GM18867 (cell line): Measurements from ENCODE around the gene LZTS2.
"Not testable (repeated sequence)": the region's sequence is repeated elsewhere in the genome, so short reads cannot be mapped to it uniquely, and the experiment has no call there.

Source experiments
- ATAC-seq: cut with Tn5 transposase; IDR thresholded peaks from one replicate; pipeline ENCODE4 v1.9.1; 2021; ENCODE audit warnings: mild to moderate bottlenecking, moderate library complexity; ENCODE audit not compliant: unreplicated experiment

LZTS2 gene

DNA sequence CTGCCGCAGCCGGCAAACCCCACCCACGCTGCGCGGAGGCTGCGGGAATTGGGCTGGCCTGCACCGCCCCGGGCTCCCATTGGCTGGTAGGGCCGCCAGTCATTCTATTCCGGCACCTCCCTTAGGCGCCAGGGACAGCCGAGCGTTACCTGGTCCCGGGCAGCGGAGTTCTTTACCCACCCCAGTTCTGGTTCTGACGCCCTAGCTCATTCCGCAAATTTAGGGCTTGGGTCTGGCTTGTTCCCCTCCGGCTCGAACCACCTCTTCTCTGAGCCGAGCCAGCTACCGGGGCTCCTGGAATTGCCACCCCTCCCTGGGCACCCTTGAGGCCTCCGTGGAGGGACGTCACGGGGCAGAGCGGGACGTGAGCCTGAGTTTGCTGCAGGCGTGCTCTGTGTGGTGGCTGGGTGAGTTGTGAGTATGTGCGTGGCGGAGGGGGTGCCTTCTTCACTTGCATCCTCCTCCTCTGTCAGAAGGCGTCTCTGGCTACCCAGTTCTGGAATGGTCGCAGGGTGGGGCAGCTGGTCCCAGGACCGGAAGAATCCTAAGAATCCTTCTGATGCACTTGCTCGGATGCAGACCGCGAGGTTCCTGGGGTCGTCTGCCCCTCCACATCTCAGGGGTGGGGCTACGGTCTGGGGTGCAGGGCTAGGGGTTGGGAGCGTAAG is 31.7 kb downstream of the LZTS2 start, which contains the start of the genes PDZD7 and SFXN3:
TSS of gene PDZD7 (minus strand) at position 2 of the 668 bp plus-strand sequence. CDS start 910 bp downstream, outside the sequence.
TSS of gene SFXN3 (plus strand) at position 107 of the 668 bp plus-strand sequence. CDS start 3,461 bp downstream, outside the sequence.
- peak; percentile 95 for ATAC-seq

DNA sequence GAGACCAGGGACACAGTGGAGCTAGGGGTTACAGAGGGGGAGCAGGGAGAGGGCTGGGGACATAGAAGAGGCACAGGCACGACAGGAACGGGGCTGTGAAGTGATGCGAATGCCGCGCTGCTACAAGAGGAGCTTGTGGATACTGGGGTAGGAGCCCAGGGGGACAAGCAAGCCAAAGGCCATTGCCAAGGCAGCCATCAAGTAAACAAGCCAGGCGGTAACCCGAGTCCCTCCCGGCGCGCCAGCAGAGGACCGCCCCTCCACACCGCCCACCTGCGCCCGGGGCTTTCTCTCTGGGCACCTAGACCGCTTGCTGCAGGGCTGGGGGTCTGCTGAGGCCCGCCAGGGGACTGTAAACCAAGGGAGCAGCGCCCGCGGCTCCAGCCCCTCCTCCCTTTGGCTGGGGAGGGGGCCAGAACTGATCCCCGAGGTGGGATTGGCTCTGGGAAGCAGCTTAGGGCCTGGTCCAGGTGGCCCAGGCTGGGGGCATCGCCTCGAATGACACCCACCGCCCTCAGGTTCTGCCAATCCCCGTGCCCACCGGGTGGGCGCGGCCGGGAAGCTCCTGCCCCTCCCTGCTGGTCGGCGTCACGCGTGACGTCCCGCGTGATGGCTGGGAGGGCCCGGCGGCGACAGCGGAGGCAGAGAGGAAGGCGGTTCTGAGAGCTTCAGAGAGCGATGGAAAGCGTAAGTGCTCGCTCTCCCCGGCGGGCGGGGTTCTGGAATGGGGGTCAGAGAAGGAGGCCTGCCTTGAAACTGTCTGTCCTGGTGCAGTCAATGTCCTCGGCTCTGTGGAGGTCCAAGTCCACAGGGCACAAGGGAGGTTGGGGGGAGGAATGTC is 32.4 kb downstream of the LZTS2 start:
- ATAC-seq = peak; percentile 38

DNA sequence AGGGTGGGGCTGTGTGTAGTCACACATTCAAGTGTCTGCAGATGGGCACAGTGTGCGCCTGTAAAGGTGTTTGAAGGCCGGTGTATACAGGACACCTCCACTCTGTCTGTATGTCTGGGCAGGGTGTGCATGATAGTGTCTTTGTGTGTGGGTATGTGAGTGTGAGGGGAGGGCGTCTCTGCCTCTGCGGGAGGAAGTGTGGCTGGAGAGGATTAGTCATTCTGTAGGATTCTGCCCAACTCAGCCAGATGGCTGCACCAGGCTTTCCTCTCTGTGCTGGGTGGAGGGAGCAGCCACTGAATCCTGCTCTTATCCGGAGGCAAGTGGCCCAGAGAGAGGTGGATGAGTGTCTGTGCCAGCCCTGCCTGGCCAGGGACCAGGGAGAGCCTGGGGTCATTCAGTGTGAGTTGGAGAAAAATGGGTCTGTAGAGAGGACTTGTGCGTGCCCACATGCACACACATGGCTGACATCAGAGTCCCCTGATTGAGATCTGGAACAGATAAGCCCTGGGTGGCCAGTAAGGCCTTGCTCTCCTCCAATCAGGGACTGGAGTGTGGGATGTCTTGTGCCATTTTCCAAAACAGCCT is 33.1 kb downstream of the LZTS2 start:
- ATAC-seq = no peak

DNA sequence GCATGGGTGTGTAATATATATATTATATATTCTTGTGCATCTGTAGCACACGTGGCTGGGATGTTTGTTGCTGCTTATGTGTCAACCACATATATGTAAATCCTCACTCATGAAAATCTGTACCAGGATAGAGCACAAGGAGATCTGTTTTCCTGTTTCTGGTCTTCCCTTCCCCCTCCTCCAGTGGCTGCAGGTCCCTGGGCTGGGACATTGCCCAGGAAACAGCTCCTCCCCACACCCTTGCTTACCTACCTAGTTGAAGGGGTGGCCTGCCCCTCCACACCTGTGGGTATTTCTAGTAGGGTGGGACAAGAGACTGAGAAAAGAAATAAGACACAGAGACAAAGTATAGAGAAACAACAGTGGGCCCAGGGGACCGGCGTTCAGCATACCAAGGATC is 33.7 kb downstream of the LZTS2 start:
- ATAC-seq = no peak

DNA sequence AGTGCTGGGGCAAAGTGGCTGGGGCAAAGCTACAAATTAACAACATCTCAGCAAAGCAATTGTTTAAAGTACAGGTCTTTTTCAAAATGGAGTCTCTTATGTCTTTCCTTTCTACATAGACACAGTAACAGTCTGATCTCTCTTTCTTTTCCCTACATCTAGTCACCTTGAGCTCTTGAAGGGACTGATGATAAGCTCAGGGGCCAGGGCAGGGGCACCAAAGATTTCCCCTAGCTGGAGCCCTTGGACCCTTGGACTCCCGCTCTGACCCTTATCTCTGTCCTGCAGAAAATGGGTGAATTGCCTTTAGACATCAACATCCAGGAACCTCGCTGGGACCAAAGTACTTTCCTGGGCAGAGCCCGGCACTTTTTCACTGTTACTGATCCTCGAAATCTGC is 34.8 kb downstream of the LZTS2 start:
- ATAC-seq = not testable (repeated sequence)

DNA sequence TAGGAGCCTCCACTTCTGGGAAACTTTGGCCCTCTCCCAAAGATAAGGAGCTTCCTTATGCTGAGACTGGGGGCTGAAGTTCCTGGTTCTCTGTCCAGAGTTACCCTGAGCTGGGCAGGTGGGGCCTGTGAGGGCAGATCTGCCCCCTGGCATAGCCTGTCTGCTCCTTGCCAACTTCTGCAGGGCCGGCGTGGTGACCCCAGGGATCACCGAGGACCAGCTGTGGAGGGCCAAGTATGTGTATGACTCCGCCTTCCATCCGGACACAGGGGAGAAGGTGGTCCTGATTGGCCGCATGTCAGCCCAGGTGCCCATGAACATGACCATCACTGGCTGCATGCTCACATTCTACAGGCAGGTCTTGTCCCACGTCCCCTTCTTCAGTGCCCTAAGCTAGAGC is 35.7 kb downstream of the LZTS2 start:
- no peak for ATAC-seq

DNA sequence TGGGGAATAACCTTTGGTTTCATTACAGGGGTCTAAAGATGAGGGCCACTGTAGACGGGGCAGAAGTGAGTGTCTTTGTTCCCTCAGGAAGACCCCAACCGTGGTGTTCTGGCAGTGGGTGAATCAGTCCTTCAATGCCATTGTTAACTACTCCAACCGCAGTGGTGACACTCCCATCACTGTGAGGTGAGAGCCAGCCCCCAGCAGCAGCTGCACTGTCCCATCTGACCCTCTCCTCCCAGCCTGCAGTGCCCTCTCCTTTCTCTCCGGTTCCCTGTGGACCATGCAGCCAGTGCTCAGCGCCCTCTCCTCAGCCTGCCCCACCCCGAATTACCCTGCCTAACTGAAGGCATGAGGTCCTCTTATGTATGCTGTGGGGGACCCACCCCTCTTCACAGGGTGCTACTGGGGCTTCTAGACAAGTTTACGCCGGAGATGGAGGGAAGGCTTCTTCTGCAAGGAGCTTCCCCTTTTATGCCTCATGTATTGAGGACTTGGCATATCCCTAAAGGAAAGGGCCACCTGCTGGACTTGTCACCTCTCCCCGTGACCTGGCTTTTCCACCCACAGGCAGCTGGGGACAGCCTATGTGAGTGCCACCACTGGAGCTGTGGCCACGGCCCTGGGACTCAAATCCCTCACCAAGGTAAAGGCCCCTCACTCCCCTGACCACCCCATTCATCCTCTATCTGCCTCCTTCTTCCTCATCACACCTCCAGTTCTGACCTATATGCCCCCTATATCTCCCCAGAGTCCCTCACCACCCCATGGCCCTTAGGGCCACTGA is 36.5 kb downstream of the LZTS2 start:
- no peak for ATAC-seq

DNA sequence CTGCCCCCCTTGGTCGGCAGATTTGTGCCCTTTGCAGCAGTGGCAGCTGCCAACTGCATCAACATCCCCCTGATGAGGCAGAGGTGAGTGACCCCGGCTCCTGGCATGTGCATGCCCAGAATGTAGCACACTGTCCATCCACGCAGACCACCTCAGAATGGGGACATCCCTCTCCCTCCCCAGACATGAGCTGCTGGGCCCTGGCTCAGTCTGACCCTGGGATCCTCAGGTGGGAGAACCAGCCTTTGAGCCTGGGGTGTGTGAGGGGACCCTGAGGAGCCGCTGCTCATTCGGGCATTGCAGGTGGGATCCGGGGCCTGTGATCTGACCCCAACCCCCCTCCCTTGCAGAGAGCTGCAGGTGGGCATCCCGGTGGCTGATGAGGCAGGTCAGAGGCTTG is 37.1 kb downstream of the LZTS2 start:
- no peak for ATAC-seq

DNA sequence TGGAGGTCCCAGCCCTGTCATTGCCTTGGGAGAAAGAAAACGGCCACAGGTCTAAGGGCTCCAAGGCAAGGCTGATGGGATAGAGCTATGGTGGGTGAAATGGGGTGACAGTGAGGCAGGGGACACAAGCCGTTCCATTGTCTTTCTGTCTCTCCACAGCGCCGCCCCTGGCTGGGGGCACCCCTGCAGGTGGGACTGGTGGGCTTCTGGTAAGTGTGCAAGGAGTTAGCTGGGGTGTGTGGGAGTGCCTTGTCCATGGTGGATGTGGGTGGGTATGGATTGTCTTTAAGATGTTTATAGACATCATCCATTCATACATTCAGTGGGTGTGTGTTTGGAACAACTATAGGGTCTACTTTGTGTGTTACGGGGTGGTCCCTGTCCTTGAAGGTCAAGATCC is 38.9 kb downstream of the LZTS2 start:
- no peak for ATAC-seq

DNA sequence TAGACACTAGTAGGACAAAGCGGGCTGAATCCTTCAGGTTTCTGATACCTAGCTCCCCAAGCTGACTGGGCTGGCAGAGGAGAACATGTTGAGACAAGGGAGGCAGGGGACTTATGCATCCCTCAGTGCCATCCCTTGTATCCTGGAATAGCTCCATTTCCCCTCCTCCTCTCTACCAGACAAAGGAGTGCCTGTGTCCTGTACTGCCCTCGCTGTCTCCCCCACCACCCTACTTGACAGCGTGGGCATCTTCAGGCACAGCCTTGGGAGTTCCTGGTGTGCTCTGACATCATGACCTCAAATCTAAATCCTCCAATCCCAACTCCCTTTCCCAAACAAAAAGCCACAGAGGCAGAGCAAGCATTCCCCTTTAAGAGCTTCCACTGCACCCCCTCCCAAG is 40.5 kb downstream of the LZTS2 start:
- no peak for ATAC-seq

DNA sequence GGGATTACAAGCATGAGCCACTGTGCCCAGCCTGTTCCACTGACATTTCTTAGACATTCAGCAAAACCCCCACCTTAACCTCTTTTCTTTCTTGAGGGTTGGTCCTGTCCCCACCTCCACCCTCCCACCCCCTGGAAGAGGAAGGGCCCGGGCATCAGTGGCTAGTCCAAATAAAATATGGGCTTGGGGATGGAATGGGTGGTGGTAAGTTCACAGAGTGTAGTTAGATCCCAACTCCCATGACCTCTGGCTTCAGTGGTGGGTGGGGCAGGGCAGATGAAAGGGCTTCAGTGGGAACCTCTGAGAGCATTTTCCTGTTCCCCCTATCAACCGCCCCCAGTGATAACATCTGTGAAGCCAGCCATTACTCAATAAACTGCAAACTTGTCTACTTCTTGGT is 41.2 kb downstream of the LZTS2 start:
- ATAC-seq = no peak

DNA sequence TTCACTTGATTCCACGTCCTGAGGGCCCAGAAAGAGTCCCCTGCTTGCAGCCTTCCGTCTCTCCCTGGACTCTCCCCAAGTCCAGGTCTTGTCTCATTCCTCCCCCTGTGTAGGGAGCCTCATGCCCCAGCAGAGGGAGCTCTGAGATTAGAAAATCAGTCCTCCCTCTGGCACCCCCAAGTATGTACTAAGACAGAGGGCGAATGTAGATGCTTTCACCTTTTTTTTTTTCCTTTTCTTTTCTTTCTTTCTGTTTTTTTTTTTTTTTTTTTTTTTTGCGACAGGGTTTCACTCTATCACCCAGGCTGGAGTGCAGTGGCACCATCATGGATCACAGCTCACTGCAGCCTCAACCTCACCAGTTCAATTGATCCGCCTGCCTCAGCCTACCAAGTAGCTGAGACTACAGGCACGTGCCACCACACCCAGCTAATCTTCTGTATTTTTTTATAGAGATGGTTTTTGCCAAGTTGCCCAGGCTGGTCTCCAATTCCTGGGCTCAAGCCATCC is 41.7 kb downstream of the LZTS2 start:
- ATAC-seq = peak; percentile 60

DNA sequence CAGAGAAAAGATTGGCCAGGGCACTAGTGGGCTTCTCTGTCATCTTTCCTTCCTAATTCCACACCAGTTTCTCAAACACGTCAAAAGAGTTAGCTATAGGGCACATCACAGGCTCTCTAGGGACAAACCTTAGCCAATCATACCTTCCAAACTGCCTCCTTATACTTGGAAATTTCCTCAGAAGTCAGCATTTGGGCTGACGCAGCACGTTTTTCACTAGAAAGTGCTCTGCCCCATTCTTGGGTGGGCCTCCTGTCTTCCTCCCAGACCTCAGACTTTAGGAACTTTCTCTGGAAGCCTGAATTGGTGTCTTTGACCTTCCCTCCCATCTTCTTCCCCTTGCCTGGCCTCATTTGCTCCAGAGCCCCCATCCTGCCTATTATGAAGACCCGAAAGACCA is 42.5 kb downstream of the LZTS2 start:
- ATAC-seq = no peak

DNA sequence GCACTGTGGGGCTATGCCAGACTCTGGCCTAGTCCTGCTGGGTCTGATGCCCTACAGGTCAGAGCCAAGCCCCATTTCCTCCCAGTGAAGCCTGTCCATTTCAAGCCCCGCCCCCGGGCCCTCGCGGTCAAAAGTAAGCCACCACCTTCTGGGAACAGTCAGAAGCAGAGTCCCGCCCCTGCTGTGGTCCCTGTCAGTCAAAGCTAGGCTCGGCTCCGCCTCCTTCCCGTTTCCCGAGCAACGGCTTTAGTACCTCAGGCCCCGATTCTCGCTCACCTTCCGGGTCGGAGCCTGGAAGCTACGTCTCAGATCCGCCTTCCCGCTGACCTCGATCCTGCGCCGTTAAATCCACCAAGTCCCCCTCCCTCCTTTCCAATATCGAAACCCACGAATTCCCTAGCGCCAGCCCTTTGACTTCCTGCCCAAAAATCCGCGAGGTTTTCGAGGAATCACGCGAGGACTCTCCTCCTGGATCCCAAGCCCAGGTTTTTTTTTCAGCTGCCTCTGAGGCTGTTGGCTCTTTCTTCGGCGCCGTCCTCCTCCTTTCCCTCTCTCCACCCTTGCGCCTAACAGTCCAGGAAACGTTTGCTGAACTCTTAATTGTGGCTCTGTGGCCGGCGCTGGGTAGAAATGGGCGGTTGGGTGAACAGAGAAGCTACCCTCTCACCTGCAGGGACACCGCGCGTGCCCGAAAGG is 43.2 kb downstream of the LZTS2 start:
- peak; percentile 93 for ATAC-seq

DNA sequence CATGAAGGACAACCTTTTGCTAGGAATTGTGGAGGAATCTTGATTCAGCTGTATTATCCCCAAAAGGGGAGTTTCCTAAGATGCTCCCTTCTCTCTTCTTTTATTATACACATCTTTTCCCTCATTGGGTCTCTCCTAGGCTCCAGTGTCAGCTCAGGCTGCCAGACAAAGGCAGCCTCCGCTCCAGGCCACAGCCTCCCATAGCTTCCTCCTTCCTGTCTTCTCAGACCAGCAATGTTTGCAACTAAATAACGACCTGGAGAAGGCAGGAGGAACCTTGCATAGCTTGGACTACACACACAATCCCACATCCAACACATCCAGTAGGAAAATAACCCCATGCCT is 43.7 kb downstream of the LZTS2 start:
- ATAC-seq = no peak

DNA sequence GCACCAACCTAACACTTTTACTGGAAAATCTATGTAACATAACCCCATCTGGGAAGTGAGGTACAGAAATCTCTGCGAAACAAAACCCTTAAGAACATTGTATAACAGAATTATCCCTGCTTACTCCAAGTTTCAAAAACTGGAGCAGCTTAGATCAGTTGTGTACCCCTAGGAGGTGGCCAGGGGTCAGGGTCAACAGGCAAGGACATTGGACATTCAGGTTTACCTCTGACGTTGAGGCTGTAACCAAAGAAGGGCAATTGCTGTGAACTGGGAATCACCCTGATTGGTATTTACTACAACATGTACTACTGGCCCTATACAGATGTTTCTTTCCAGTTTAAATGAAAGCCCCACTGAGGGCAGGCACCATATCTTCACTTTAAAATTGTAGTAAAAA is 44.5 kb downstream of the LZTS2 start:
- ATAC-seq = no peak

DNA sequence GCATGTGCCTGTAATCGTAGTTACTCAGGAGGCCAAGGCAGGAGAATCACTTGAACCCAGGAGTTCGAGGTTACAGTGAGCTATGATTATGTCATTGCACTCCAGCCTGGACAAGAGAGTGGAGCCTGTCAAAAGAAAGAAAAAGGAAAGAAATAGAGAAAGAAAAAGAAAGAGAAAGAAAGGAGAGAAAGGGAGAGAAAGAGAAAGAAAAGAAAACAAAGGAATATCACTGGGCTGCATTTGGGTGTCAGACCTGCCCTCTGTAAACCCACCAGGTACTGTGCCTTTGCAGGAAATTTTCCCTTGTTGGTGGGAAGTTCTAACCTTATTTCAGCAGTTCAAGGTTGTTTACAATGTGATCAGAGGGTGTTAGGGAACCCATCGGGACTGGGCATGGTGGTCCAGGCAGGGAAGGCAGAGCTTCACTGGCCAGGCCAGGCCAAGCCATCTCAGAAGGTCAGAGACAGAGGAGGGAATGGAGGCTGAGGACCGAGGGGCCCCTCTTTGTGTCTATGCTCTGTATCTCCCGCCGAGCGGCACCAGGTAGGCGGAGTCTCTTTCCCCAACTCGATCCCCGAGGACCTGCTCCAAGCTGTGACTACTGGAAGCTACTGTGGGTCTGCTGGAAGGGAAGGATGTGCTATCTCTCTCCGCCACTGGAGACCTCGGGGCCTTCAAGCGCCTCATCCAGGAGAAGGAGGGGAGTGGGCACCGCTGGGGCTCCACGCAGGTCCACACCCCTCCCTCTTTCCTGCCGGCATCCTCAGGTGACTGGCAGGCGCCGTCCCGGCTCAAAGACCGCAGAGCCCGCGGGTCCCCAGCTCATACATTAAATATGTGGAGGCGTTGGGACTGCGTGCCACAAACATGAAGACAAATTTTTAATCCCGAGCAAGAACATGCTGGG is 47.0 kb downstream of the LZTS2 start:
- no peak for ATAC-seq

DNA sequence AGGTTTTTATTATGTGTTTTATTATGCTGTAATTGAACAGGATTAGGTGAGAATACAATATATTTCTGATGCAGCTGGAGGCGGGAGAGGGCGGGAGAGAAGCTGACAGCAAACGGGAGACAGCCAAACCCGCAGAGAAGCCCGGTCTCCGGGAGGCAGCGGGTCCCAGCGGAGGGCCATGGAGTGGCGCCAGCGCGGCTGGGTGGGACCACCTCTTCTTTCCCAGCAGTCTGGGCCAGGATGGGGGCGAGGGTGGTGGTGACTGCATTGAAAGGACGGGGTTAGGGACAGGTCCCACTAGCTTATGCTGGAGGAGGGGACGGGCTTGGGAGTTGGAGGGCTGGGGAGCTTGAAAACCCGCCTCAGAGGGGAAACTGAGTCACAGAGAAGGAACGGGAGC is 47.7 kb downstream of the LZTS2 start:
- no peak for ATAC-seq
